Measurements from ENCODE around the gene RAB5IF. TPM values are rescaled to one million over a fixed set of nuclear protein-coding genes. Genes with fewer than 3 reads are reported as not detected.
"Not testable (repeated sequence)": the region's sequence is repeated elsewhere in the genome, so short reads cannot be mapped to it uniquely, and the experiment has no call there.

Gene RAB5IF
- polyA plus RNA-seq, 1 donor from 2014 or later: 205 TPM

DNA sequence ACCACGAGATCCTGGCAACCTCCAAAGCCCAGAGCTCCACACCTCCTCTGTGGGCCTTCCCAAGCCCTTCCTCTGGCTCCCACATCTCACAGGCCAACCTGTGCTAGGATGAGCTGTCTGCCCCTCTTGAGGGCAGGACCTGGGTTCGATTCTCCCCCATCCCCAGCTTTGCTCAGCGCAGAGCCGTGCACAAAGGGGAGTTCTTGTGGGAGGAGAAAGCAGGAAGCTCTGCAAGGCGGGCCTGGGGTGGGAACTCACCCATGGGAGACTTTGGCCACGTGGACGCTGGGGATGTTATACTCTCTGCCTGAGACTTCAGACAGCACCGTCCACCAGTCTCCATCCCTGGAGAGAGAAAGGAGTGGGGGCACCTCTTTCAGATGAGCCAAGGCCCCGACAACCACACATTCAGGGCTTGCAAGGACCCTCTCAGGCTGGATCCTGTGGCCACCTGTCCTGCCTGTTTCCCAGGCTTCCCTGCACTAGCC, 27.8 kb downstream of the RAB5IF start:
- Histone ChIP-seq H3K4me3 (ENCODE audit: low read length) (no peak overlapping the region), H3K79me2 (replicated peaks; ENCODE audit: insufficient read depth, low read length) (no peaks in the 10 kb centered on the region), H3K36me3 (ENCODE audit: insufficient read depth, low read length) (no peaks in the 10 kb centered on the region), H3K9me2 (ENCODE audit: insufficient read depth, low read length) (no peaks in the 10 kb centered on the region), H4K20me1 (ENCODE audit: insufficient read depth) (no peaks in the 10 kb centered on the region), H3K9me3 (ENCODE audit: low read length) (no peaks in the 10 kb centered on the region), H3K9ac (ENCODE audit: low read length) (no peak overlapping the region), H3K4me2 (ENCODE audit: low read length) (no peak overlapping the region), H2AFZ (ENCODE audit: low read depth, low read length) (no peak overlapping the region), H3F3A (ENCODE audit: insufficient read depth, low read length, poor library complexity, severe bottlenecking) (no peaks in the 10 kb centered on the region), H3K27ac (ENCODE audit: low read length) (no peak overlapping the region), H3K27me3 (ENCODE audit: insufficient read depth, low read depth, low read length) (no peaks in the 10 kb centered on the region)
- TF ChIP-seq EZH2 (IDR thresholded peaks at IDR 0.05; ENCODE audit: borderline replicate concordance, insufficient read depth, low read length, poor library complexity, severe bottlenecking): no peak
- no peak for TF ChIP-seq EP300 (conservative IDR thresholded peaks at IDR 0.05; ENCODE audit: poor library complexity, severe bottlenecking)
- no peak for TF ChIP-seq SMC3 (conservative IDR thresholded peaks at IDR 0.05; ENCODE audit: poor library complexity)
- no peak for TF ChIP-seq RAD21 (conservative IDR thresholded peaks at IDR 0.05)
- TF ChIP-seq, protein P1, sequence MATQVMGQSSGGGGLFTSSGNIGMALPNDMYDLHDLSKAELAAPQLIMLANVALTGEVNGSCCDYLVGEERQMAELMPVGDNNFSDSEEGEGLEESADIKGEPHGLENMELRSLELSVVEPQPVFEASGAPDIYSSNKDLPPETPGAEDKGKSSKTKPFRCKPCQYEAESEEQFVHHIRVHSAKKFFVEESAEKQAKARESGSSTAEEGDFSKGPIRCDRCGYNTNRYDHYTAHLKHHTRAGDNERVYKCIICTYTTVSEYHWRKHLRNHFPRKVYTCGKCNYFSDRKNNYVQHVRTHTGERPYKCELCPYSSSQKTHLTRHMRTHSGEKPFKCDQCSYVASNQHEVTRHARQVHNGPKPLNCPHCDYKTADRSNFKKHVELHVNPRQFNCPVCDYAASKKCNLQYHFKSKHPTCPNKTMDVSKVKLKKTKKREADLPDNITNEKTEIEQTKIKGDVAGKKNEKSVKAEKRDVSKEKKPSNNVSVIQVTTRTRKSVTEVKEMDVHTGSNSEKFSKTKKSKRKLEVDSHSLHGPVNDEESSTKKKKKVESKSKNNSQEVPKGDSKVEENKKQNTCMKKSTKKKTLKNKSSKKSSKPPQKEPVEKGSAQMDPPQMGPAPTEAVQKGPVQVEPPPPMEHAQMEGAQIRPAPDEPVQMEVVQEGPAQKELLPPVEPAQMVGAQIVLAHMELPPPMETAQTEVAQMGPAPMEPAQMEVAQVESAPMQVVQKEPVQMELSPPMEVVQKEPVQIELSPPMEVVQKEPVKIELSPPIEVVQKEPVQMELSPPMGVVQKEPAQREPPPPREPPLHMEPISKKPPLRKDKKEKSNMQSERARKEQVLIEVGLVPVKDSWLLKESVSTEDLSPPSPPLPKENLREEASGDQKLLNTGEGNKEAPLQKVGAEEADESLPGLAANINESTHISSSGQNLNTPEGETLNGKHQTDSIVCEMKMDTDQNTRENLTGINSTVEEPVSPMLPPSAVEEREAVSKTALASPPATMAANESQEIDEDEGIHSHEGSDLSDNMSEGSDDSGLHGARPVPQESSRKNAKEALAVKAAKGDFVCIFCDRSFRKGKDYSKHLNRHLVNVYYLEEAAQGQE (IDR thresholded peaks at IDR 0.05; ENCODE audit: borderline replicate concordance): no peak
- no peak for TF ChIP-seq MXI1 (conservative IDR thresholded peaks at IDR 0.05; ENCODE audit: poor library complexity, severe bottlenecking)
- TF ChIP-seq CTCF (IDR thresholded peaks at IDR 0.05; ENCODE audit: poor library complexity, severe bottlenecking): no peak
- TF ChIP-seq TAF1 (IDR thresholded peaks at IDR 0.05; ENCODE audit: low read depth): no peak
- TF ChIP-seq POLR2AphosphoS5 (IDR thresholded peaks at IDR 0.05): no peak

DNA sequence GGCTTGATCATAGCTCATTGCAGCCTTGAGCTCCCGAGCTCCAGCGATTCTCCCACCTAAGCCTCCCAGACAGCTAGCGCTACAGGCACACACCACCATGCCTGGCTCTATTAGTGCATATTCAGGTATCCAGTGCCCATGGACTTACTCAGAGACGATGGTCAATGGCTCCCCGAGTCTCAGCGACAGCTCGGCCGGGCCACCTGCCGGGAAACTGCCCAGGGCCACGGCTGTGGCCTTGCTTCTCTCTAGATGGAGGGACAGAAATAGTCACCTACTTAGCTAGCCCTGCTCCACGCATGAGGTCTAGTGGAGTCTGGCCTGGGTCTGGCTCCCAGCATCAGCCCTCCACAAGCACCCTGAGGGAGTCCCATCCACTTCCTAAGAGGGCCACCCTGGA, 28.8 kb downstream of the RAB5IF start:
- no peak overlapping the region for H2AFZ ChIP-seq (ENCODE audit: low read depth, low read length)
- no peak for TF ChIP-seq EZH2 (IDR thresholded peaks at IDR 0.05; ENCODE audit: borderline replicate concordance, insufficient read depth, low read length, poor library complexity, severe bottlenecking)
- no peak overlapping the region for H3K4me2 ChIP-seq (ENCODE audit: low read length)
- no peaks in the 10 kb centered on the region for H3K9me3 ChIP-seq (ENCODE audit: low read length)
- H3K27ac ChIP-seq (ENCODE audit: low read length): no peak overlapping the region
- H3K4me3 ChIP-seq (ENCODE audit: low read length): no peak overlapping the region
- no peaks in the 10 kb centered on the region for H3K9me2 ChIP-seq (ENCODE audit: insufficient read depth, low read length)
- H3F3A ChIP-seq (ENCODE audit: insufficient read depth, low read length, poor library complexity, severe bottlenecking): no peaks in the 10 kb centered on the region
- H3K9ac ChIP-seq (ENCODE audit: low read length): no peak overlapping the region
- no peaks in the 10 kb centered on the region for H4K20me1 ChIP-seq (ENCODE audit: insufficient read depth)
- H3K36me3 ChIP-seq (ENCODE audit: insufficient read depth, low read length): no peaks in the 10 kb centered on the region
- no peaks in the 10 kb centered on the region for H3K79me2 ChIP-seq (replicated peaks; ENCODE audit: insufficient read depth, low read length)
- H3K27me3 ChIP-seq (ENCODE audit: insufficient read depth, low read depth, low read length): no peaks in the 10 kb centered on the region

- H3K9me3 ChIP-seq (ENCODE audit: low read length); H3K4me2 ChIP-seq (ENCODE audit: low read length); H4K20me1 ChIP-seq (ENCODE audit: insufficient read depth); H2AFZ ChIP-seq (ENCODE audit: low read depth, low read length); H3K27ac ChIP-seq (ENCODE audit: low read length); H3K9me2 ChIP-seq (ENCODE audit: insufficient read depth, low read length); H3K4me3 ChIP-seq (ENCODE audit: low read length); H3K27me3 ChIP-seq (ENCODE audit: insufficient read depth, low read depth, low read length); H3F3A ChIP-seq (ENCODE audit: insufficient read depth, low read length, poor library complexity, severe bottlenecking); H3K36me3 ChIP-seq (ENCODE audit: insufficient read depth, low read length); H3K79me2 ChIP-seq (replicated peaks; ENCODE audit: insufficient read depth, low read length); H3K9ac ChIP-seq (ENCODE audit: low read length): not testable (repeated sequence)
Measured at GRCh38 chr20:36638876-36639400, 33.4 kb downstream of the RAB5IF start.
